Raji (cell line): ENCODE results near the gene KIF26B.

Source experiments
- POLR2A ChIP-seq: IDR thresholded peaks from 2 replicates; pipeline ENCODE4 v1.6.1; 2011; ENCODE audit warnings: low read depth, low read length, control low read depth; ENCODE audit not compliant: insufficient read depth

KIF26B gene

GRCh38 chr1:245248231-245248731, 93.5 kb downstream of the KIF26B start:
- TF ChIP-seq POLR2A = no peak

GRCh38 chr1:245255783-245256182, 101.0 kb downstream of the KIF26B start:
- no peak for TF ChIP-seq POLR2A

GRCh38 chr1:245256528-245256927, 101.7 kb downstream of the KIF26B start:
- no peak for TF ChIP-seq POLR2A

- TF ChIP-seq POLR2A = no peak
Observed at GRCh38 chr1:245258271-245258920, 103.6 kb downstream of the KIF26B start.

- no peak for TF ChIP-seq POLR2A
Observed at GRCh38 chr1:245260110-245260882, 105.5 kb downstream of the KIF26B start.

GRCh38 chr1:245260883-245261282, 106.1 kb downstream of the KIF26B start:
- no peak for TF ChIP-seq POLR2A

- no peak for TF ChIP-seq POLR2A
Observed at GRCh38 chr1:245261786-245262185, 107.0 kb downstream of the KIF26B start.

GRCh38 chr1:245263529-245264095, 108.8 kb downstream of the KIF26B start:
- TF ChIP-seq POLR2A = no peak

GRCh38 chr1:245264226-245264625, 109.4 kb downstream of the KIF26B start:
- TF ChIP-seq POLR2A = no peak

- no peak for TF ChIP-seq POLR2A
Observed at GRCh38 chr1:245266105-245266504, 111.3 kb downstream of the KIF26B start.

GRCh38 chr1:245270063-245270462, 115.3 kb downstream of the KIF26B start:
- TF ChIP-seq POLR2A = no peak

- TF ChIP-seq POLR2A = no peak
Observed at GRCh38 chr1:245270972-245271371, 116.2 kb downstream of the KIF26B start.

GRCh38 chr1:245272676-245273075, 117.9 kb downstream of the KIF26B start:
- TF ChIP-seq POLR2A = no peak

- TF ChIP-seq POLR2A = no peak
Observed at GRCh38 chr1:245276445-245276844, 121.7 kb downstream of the KIF26B start.

GRCh38 chr1:245277276-245277675, 122.5 kb downstream of the KIF26B start:
- TF ChIP-seq POLR2A = no peak

GRCh38 chr1:245278846-245279245, 124.1 kb downstream of the KIF26B start:
- no peak for TF ChIP-seq POLR2A
